Osteoblast (primary cell): ENCODE measurements around the gene MAN2C1. TPM values are rescaled to one million over a fixed set of nuclear protein-coding genes. Genes with fewer than 3 reads are reported as not detected.
A peak's percentile ranks its signal among the peaks of the same experiment; 100 is the strongest.

Experiments used
- DNase-seq: peaks from one replicate; pipeline ENCODE4 v3.0.0; 2011; ENCODE audit warnings: low spot score, mixed read lengths; ENCODE audit not compliant: insufficient read length; ENCODE audit errors: missing footprints
- H2AFZ ChIP-seq: 2 replicates; pipeline ENCODE4 v1.6.0; 2011; ENCODE audit warnings: mild to moderate bottlenecking, low read length
- H3K27ac ChIP-seq: 2 replicates; pipeline ENCODE4 v1.5.1; 2011; ENCODE audit warnings: mild to moderate bottlenecking, low read depth, low read length, moderate library complexity
- H3K27me3 ChIP-seq: 2 replicates; pipeline ENCODE4 v1.6.0; 2012; ENCODE audit warnings: mild to moderate bottlenecking, control low read depth, inconsistent platforms, low read length, moderate library complexity; ENCODE audit not compliant: insufficient read depth
- H3K36me3 ChIP-seq: 2 replicates; pipeline ENCODE4 v1.5.1; 2011; ENCODE audit warnings: mild to moderate bottlenecking, low read length, control low read depth, moderate library complexity; ENCODE audit not compliant: insufficient read depth
- H3K4me1 ChIP-seq: 2 replicates; pipeline ENCODE4 v1.5.1; 2011; ENCODE audit warnings: mild to moderate bottlenecking, low read length, control low read depth, moderate library complexity; ENCODE audit not compliant: insufficient read depth
- H3K4me2 ChIP-seq: 2 replicates; pipeline ENCODE4 v1.6.0; 2011; ENCODE audit warnings: mild to moderate bottlenecking, low read length; ENCODE audit not compliant: insufficient read depth
- H3K4me3 ChIP-seq: fragments of 200-600 bp; sonication (generic); 3 replicates; pipeline ENCODE4 v1.5.1; 2012; ENCODE audit warnings: mild to moderate bottlenecking, low read length, inconsistent platforms; ENCODE audit not compliant: insufficient read depth
- H3K79me2 ChIP-seq: 2 replicates; pipeline ENCODE4 v1.6.0; 2012; ENCODE audit warnings: mild to moderate bottlenecking, low read length, control low read depth, inconsistent platforms; ENCODE audit not compliant: insufficient read depth
- H3K9me3 ChIP-seq: 2 replicates; pipeline ENCODE4 v1.5.1; 2011; ENCODE audit warnings: low read depth, low read length, control low read depth
- H4K20me1 ChIP-seq: 2 replicates; pipeline ENCODE4 v1.6.0; 2012; ENCODE audit warnings: mild to moderate bottlenecking, low read length, control low read depth; ENCODE audit not compliant: insufficient read depth
- CTCF ChIP-seq: IDR thresholded peaks from 2 replicates; pipeline ENCODE4 v1.5.1; 2011; ENCODE audit warnings: mild to moderate bottlenecking, low read depth, low read length, moderate library complexity; ENCODE audit errors: extremely low read depth
- total RNA-seq: library from RNA; depleted of rRNA; stranded (reverse); fragments of >200 nt; gene quantifications from 2 replicates; pipeline ENCODE4 v1.2.3, GENCODE V29; 2012

Gene MAN2C1
- total RNA-seq, 1 donor: 123 TPM

GRCh38 chr15:75364881-75365280 is 3.5 kb downstream of the MAN2C1 start:
- Histone ChIP-seq H3K27ac (no peak overlapping the region), H3K4me1 (peaks cover 20% of the 10 kb centered on the region), H4K20me1 (peaks cover 12% of the 10 kb centered on the region), H3K79me2 (peaks cover 11% of the 10 kb centered on the region), H3K9me3 (no peaks in the 10 kb centered on the region), H3K36me3 (peaks cover 54% of the 10 kb centered on the region), H3K4me3 (no peak overlapping the region), H3K4me2 (no peak overlapping the region), H3K27me3 (no peaks in the 10 kb centered on the region), H2AFZ (no peak overlapping the region)
- no peak for TF ChIP-seq CTCF
- DNase-seq: no peak

GRCh38 chr15:75363786-75364185 is 4.6 kb downstream of the MAN2C1 start:
- H3K27ac ChIP-seq: no peak overlapping the region
- H4K20me1 ChIP-seq: peaks cover 12% of the 10 kb centered on the region
- no peaks in the 10 kb centered on the region for H3K27me3 ChIP-seq
- H3K4me1 ChIP-seq: peaks cover 9% of the 10 kb centered on the region
- no peak overlapping the region for H2AFZ ChIP-seq
- no peak for TF ChIP-seq CTCF
- H3K4me2 ChIP-seq: no peak overlapping the region
- no peaks in the 10 kb centered on the region for H3K9me3 ChIP-seq
- H3K4me3 ChIP-seq: no peak overlapping the region
- H3K79me2 ChIP-seq: peaks cover 5% of the 10 kb centered on the region
- peaks cover 61% of the 10 kb centered on the region for H3K36me3 ChIP-seq
- DNase-seq: peak; percentile 53

- Histone ChIP-seq H3K36me3 (peaks cover 68% of the 10 kb centered on the region), H3K4me3 (no peak overlapping the region)
These were observed 5.7 kb downstream of the MAN2C1 start for GRCh38 chr15:75362642-75363249.

More at GRCh38 chr15:75362642-75363249, 5.7 kb downstream of the MAN2C1 start:
- DNase-seq: peak; percentile 47
- peaks cover 5% of the 10 kb centered on the region for H3K79me2 ChIP-seq
- no peak overlapping the region for H3K27ac ChIP-seq
- H2AFZ ChIP-seq: no peak overlapping the region
- H4K20me1 ChIP-seq: peaks cover 11% of the 10 kb centered on the region
- no peaks in the 10 kb centered on the region for H3K27me3 ChIP-seq
- no peak overlapping the region for H3K4me2 ChIP-seq
- H3K9me3 ChIP-seq: no peaks in the 10 kb centered on the region
- TF ChIP-seq CTCF: no peak
- H3K4me1 ChIP-seq: peaks cover 6% of the 10 kb centered on the region
